Epithelial cell of prostate (primary cell): ENCODE results near the gene STRA6.

Experiments used
- DNase-seq: peaks from one replicate; pipeline ENCODE4 v3.0.0-alpha.2; 2011; ENCODE audit warnings: low read depth, low spot score
- H3K27ac ChIP-seq: fragments of 450-650 bp; 2 replicates; pipeline ENCODE4 v1.5.1; 2017; ENCODE audit warnings: mild to moderate bottlenecking

The STRA6 gene

GRCh38 chr15:74136814-74137536 is 65.6 kb downstream of the STRA6 start:
- DNase-seq, result no peak
- H3K27ac ChIP-seq, result no peak overlapping the region

GRCh38 chr15:74136540-74136813 is 66.1 kb downstream of the STRA6 start:
- H3K27ac ChIP-seq, result no peak overlapping the region

GRCh38 chr15:74135041-74135565 is 67.5 kb downstream of the STRA6 start:
- no peak overlapping the region for H3K27ac ChIP-seq
- DNase-seq, result no peak

More at GRCh38 chr15:74136540-74136813, 66.1 kb downstream of the STRA6 start:
- no peak for DNase-seq

GRCh38 chr15:74134387-74135027 is 68.1 kb downstream of the STRA6 start:
- no peak for DNase-seq
- H3K27ac ChIP-seq, result no peak overlapping the region

GRCh38 chr15:74133694-74134386 is 68.7 kb downstream of the STRA6 start:
- no peak overlapping the region for H3K27ac ChIP-seq
- DNase-seq, result no peak

GRCh38 chr15:74132681-74133651 is 69.6 kb downstream of the STRA6 start:
- no peak for DNase-seq
- no peak overlapping the region for H3K27ac ChIP-seq

GRCh38 chr15:74131628-74132413 is 70.8 kb downstream of the STRA6 start:
- DNase-seq, result no peak
- no peak overlapping the region for H3K27ac ChIP-seq

- no peak overlapping the region for H3K27ac ChIP-seq
- no peak for DNase-seq
Observed at GRCh38 chr15:74130849-74131627, 71.5 kb downstream of the STRA6 start.

- no peak within 1 kb of the TSS for H3K27ac ChIP-seq
- DNase-seq, result no peak
Observed at GRCh38 chr15:74130155-74130848, 72.3 kb downstream of the STRA6 start, which contains the start of gene ISLR2. ISLR2 (plus strand) TSS chr15:74130586; CDS start chr15:74132755, 2,169 bp downstream.

- DNase-seq, result no peak
- H3K27ac ChIP-seq, result no peak overlapping the region
Observed at GRCh38 chr15:74129586-74130154, 72.9 kb downstream of the STRA6 start.
